ENCODE data around the gene CTIF.

Gene CTIF

DNA sequence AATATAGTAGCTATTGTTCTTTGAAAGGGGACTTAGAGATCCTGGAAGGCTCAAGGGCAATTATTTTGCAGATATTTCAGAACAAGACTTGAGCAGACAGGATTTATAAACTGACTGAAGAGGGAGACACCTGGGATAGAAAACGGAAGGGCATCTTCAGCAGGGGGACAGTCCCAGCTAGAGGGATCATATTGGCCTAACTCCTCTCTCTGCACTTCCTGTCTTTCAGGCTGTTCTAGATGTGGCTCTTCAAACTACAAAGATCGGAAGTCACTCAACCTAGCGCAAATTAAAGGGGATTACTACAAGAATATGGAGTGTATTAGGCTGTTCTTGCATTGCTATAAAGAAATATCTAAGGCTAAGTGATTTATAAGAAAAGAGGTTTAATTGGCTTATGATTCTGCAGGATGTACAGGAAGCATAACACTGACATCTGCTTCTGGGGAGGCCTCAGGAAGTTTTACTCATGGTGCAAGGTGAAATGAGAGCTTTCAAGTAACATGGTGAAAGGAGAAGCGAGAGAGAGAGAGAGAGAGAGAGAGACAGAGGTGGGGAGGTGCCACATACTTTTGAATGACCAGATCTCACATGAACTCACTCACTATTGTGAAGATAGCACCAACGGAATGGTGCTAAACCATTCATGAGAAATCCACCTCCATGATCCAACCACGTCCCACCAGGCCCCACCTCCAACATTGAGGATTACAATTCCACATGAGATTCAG lies 5.3 kb upstream of the CTIF start:
- DNase-seq (ENCODE audit: low read depth in 2 of 3, low spot score in 1 of 3): no peak

DNA sequence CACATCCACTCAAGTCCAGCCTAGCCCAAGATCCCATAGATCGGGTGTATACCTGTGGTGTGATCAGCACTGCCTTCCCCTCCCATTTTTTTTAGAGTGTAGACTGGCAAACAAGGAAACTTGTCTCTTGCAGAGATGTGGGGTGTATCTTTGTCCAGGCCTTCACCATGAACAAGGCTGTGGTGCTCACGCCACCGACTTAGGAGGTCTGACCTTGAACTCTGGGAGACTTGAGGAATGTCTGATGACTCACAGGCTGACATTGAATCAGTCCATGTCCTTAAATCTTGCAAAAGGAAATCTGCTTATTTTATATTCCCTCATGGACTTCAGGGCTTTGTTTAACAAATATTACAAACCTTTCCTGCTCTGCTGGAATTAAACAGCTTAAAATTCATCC lies 4.5 kb upstream of the CTIF start:
- no peak for DNase-seq (ENCODE audit: low read depth in 2 of 3, low spot score in 1 of 3)

DNA sequence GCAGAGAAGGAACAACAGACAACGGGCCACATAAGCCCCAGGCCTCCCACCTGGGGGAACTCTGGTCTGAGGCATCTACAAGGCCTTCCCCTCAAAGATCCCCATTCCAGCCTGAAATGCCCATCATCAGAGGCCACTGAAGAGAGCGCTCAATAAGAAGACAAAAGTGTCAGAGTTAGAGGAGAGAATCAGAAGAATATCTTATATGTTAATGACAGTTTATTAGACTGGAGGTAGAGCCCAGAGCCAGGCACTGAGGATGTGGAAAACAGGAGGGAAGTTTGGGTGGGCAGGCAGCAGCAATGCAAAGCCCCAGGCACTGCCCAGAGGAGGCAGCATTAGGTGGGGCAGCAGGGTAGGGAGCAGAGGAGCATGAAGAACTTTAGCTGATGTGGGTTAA lies 2.9 kb upstream of the CTIF start:
- DNase-seq (ENCODE audit: low read depth in 2 of 3, low spot score in 1 of 3): no peak

DNA sequence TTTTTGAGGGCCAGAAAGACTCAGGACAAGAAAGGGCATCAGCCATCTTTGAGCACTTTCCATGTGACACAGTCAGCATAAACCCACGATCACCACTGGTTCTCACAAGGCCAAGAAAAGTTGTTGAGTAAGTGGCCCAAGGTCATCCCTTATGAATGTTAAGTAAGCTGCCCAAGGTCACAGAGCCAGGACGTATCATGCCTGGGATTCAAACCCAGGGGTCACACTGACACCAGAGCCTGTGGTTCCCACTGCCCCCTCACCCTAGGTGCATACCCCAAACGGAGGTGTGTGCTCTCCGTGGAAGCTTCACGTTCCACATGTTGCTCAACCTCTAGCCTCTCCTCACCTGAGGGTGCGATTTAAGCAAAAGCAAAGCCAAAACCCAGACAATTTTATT lies 2.3 kb upstream of the CTIF start:
- DNase-seq (ENCODE audit: low read depth in 2 of 3, low spot score in 1 of 3): no peak

DNA sequence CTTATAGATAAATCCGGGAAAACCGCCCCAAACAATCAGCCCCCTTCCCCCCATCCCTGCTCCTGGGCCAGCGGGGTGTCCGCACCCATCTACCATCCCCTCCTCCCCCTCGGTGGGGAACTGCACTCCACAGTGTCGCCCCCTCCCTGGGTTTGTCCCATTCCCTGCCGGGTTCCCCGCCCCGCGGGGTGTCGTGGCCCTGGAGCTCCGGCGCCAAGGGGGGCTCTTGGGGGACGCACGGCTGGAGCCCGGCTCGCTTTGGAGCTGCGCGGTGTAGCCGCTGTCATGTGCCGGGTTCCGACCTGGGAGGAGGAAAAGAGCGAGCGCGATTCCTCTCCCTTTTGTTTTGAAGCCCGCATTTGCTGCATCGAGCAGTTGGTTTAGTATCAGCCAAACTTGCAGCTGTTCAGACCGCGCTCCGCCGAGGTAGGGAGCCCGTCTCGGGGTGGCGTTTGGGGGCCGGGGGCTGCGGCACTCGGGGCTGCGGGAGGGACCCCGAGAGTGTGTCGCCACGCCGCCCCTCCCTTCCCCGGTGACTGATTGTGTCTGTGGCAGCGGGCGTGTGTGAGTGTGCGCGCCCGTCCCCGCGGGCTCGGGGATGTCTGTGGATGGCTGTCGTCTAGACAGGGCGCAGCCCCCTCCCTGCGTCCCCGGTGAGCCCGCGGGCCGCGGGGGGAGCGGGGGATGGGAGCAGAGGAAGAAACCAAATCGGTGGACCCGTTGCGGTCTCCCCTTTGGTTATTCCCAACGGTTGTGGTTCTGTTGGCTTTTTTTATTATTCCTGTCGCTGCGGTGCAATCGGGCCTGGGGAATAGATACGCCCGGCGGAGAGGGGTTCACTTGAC lies 797 bp downstream of the CTIF start:
- DNase-seq (ENCODE audit: low read depth in 2 of 3, low spot score in 1 of 3): no peak

DNA sequence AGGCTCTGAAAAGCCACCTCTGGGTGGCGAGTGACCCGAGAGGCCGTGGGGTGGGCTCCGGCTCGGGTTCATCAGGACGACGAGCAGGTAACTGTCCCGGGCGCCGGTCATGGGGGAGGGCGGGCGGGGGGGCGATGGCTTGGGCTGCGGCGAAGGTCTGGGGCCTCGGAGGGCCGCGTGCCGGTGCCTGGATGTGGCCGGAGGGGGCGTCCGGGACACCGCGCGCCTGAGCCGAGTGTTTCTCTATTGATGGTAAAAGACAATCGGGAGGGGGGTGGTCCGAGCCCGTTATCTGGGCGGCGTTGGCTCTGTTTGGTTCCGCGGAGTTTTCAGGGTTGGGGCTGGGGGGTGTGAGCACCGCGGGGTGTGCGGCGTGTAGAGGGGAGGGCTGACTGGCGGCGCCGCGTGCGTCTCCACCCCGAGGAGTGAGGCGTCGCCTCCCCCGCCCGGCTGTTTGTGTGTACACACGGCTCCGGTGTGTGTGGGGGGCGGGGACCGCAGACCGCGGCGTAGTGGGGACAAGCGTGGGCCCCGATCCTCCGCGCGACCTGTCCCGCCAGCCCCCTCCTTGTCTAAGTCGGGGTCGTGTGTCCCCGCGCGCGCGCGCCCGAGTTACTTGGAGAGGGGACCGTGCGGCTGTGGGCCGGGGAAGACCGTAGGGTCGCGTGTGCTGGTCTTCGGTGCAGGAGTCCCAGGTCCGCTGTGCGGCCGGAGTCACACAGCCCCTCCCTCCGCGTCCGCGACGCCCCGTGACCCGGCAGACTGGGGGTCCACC lies 1.6 kb downstream of the CTIF start:
- DNase-seq (ENCODE audit: low read depth in 2 of 3, low spot score in 1 of 3): peak in 1 of 3 donors; percentile 15

DNA sequence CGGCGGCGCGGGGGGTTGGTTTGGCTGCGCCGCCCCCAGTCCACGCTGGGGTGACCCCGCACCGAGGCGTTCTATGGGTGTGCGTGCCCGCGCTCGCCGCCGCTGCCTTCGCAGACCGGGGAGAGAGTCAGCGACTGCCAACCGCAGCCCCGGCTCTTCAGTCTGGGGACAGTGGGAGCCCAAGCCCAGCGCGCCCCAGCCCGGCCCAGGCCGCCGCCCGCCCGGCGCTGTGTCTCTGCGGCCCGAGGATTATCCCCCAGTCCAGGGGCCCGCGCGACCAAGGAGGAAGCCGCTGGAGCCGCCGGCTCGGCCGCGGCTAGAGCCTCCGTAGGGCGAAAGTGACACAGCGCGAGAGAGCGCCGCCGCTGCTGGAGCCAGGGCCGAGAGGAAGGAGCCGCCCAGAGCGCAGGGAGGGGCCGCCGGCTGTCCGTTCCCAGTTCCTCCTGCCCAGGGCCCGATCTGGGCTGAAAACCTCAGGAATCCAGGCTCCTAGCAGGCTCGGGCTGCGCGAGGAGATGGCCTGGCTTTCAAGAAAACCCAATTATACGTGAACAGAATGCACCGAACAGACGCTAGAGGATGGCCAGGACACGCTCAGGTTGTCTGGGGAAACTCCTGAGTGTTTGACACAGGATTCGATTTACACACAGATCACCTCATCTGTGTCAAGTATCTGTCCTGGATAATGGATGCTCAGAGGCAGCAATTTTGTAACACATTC lies 2.4 kb downstream of the CTIF start:
- no peak for DNase-seq (ENCODE audit: low read depth in 2 of 3, low spot score in 1 of 3)

DNA sequence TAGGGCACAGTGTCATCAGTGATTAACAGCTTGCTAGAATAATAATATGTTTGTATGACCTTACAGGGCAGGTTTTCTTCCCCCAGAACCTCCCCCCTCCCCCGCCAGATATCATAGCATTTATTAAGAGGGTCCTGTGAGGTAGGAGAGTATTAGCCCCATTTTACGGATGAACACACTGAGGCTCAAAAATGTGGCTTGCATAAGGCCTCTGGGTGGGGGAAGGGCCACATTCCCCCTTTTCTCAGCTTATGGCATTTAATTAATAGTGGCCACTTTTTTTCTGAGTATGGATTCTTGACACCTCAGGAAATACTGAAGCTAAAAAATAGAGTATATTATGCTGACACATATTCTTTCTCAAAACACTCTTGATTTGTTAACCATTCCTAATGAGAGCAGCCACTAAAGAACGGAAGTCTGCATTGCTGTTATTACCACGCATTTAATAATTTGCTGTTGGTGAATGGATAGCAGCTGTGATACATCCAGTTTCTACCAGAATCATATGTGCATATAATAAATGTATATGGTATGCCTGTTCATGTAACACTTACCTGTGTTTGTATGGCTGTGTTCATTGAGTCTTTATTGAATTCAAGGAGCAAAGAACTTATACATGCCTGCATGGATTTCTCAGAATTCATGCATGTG lies 3.0 kb downstream of the CTIF start:
- no peak for DNase-seq (ENCODE audit: low read depth in 2 of 3, low spot score in 1 of 3)

DNA sequence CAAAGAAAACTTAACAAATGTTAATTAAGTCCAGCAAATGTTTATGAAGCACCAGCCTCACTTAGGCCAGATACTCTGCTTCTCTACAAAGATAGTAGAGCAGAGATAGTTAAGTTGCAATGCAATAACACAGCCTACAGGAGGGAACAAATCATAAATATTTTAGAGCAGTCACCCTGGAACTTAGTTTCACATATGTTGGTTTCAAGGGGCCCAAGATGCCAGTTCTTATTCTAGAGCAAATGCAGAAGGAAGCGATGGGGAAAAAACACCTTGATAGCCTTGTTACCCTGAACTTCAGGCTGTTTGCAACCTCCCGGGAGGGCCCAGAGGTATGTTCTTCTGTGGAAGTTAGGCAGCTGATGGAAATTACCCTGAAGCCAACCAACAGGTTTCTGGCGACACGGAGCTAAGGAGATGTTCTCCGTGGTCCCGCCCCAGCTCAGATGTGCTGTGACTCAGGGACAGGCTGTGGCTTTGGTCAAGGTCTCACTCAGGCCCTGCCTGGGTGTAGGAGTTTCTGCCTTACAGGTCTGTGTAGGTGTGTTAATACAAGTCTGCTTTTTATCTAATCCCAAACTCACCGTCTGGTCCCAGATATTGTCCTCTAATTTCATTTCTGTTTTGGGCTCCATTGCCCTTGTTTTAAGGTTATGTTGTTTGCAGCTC lies 3.8 kb downstream of the CTIF start:
- no peak for DNase-seq (ENCODE audit: low read depth in 2 of 3, low spot score in 1 of 3)

DNA sequence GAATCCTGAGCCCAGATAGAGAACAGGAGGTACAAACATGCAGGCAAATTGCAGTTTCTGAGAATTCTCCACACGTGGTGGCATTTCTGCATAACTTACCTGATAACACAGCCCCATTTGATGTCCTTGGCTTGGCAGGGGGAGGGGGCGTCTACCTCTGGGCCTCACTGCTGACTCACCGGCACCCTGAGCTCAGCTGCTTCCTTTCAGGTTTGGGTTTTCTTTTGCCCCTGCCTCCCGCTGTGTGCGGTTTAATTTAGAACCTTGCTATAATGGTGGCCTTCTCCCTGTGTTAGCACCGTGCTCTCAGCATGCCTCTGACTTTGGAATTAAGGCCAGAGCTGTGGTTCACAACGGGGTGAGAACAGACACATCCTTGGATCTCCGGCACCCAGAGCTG lies 4.4 kb downstream of the CTIF start:
- DNase-seq (ENCODE audit: low read depth in 2 of 3, low spot score in 1 of 3): no peak

DNA sequence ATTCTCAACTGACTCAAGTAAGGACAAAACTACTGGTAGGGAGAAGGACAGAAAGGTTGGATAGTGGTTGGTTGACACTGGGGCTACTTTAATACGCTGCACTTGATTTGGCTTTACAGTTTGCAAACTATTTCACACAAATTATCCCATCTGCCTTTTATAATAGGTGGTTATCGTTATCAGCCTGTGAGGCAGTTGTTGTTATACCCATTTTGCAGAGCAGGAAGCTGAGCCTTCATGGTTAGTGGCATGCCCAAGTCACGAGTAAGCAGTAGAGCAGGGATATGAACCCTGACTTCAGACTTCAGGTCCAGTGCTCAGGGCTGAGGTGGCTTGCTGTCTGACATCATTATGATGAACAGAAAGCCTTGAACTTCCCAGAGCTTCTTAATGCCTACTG lies 5.3 kb downstream of the CTIF start:
- DNase-seq (ENCODE audit: low read depth in 2 of 3, low spot score in 1 of 3): no peak

DNA sequence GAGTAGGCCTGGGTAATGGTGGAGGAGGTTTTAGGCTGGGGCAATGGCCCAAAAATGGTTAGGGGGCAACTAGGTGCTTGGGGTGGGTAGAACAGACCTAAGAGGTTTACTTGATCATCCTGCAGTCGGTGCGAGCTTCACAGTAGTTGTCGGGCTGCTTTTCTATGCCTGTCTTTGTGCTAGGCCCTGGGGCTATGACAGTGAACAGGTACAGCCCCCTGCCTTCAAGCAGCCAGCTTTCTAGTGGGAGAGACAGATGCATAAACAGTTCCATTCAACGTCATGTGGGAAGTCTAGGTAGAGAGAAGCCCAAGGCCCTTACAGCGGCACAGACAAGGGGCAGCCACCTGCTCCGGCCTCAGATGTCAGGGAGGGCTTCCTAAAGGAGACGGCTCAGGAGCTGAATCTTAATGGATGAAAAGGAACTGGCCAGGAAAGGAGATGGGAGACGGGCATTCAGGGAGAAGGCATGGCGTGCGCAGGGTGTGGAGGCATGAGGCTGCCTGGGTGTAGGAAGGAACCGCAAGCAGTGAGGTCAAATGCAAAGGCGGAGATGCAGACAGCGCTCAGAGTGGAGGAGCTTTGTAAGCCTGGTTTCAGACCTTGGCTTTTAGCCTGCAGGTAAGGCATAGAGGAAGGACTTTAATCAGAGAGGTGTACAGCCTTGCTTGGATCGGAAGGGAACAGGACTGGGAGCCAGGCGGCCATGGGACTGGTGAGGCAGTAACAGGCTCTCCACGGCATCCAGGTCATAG lies 6.0 kb downstream of the CTIF start:
- DNase-seq (ENCODE audit: low read depth in 2 of 3, low spot score in 1 of 3): no peak

DNA sequence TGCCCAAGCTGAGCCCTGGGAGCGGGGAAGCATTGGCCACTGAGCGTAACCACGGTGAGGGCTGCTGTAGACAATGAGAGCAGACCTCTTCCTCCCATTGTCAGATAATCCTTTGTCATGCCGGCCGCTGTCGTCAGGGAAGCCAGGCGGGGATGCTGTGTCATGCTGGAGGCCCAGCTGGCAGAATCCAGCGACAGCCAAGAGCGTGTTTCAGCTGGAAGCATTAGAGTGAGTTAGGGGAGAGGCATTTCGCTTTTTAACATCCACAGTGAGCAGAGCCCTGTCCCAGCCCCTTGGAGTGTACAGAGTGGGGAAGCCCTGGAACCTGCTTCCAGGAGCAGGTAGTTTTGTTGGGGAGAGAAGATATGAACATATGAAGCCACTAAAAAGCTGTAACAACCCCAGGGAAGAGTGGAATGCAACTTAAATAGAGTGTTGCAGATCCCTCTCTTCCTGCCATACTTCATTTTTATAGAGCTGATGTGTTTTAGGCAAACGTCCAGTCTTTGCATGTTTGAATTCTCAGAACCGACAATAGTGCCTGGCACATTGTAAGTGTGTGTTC lies 7.0 kb downstream of the CTIF start:
- DNase-seq (ENCODE audit: low read depth in 2 of 3, low spot score in 1 of 3): no peak

DNA sequence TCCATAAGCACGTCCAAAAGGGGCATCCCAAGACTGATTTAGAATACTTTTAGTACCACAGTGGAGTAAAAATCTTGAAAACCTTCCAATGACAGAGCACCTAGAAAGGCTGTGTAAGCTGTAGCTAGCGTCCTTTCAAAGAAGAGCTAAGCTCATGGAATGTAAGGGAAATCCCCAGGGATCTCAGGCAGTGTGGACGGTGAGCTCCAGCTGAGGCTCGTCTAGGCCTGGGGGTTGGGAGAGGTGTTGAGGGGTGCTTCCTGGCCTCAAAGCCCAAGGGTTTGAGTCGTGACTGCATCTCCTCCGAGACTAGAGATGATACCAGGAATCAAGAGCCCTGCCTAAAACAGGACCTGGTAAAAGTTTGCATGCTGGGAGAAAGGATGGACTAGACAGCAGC lies 7.6 kb downstream of the CTIF start:
- DNase-seq (ENCODE audit: low read depth in 2 of 3, low spot score in 1 of 3): no peak

DNA sequence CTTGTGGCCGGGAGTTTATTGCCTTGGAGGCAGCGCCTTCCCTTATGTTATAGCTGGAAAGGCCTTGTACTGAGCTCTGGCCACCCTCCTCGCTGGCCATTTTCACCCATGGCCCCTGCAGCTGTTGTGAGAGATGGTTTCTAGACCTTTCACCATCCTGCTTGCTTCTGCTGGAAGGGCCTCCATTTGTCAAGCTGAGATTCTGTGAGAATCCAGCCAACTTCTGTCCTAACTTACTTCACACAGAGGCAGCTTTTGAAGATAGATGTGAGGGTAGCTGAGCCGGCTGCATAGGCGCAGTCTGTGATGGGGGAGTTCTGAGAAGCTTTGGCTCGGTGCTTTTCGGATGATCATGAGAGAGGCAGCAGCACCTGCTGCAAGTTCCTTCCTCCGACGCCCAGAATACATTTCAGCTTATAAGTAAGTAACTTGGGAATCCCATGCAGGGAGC lies 8.7 kb downstream of the CTIF start:
- DNase-seq (ENCODE audit: low read depth in 2 of 3, low spot score in 1 of 3): no peak

DNA sequence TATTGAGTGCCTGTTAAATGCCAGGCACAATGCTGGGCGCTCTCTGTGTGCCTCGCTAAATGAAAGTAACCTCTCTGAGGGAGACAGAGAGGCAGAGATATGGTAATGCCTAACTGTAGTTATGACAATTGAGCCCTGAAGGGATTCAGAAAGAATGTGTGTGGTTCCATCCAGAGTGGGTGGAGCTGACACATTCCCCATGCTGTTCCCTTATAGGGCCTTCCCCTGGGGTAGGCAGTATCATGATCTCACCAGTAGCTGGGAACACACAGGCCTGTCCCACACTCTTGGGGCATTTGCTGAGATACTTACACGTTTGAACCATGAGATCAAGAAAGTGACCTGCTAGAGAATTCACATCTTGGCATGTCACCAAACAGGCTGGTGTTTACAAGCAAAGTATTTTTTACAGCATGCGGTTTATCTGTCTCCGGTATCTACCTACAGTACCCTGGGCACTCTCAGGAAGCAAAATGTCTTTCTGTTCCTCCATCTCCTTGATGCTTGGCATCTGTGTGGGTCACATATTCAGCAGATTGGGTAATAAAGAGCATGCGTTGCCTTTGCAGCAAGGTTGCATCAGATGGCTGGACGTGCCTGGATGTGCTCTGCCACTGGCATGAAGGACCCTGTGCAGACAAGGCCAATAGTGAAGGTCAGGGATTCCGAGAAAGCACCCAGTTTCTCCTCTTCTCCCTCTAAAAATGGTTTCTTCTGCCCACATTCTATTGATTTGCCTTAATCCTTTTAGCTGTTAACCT lies 9.4 kb downstream of the CTIF start:
- DNase-seq (ENCODE audit: low read depth in 2 of 3, low spot score in 1 of 3): no peak

DNA sequence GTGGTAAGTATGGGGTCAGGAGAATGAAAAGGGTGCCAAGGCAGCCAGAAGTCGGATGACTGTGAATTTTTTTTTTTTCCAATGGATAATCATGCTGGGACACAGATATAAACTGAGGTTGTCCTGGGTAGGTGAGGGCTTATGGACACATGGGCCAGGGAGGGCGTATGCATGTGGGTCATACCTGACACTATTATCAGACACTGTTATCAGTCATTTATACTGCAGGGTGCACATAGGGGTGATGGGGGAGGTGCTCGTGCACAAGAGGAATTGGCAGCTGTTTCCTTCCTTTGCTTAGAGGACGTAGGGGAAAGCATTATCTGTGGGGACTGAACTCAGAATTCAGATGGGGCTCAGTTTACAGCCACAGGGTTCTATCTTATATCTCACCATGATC lies 10.1 kb downstream of the CTIF start:
- DNase-seq (ENCODE audit: low read depth in 2 of 3, low spot score in 1 of 3): no peak

DNA sequence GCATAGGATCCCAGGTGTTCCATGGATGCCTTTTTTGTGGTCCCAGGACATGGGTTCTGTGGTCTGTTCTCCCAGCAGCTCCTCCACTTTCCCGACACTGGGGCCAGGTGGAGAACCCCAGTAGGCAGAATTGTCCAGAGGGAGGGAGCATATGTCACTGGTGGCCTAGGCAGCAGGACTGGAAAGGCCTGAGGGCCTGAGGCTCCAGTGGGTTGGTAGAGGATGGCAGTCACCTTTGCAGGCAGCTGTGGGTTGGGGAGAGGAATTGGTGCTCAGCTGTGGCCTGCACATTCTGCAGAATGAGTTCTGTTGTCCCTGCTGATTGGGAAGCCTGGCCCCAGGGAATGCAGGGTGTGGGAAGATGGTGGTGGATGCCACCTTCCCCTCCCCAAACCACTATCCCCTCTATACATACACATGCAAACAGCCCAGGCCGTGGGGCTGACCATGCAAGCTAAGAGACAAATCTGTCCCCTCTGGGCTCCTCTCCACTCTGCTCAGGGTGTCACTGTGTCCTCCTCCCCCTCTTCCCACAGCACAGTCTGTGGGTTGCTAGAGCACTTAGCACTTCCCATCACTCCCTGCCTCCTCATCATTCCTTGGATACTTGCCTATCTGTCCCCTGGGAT lies 11.4 kb downstream of the CTIF start:
- no peak for DNase-seq (ENCODE audit: low read depth in 2 of 3, low spot score in 1 of 3)

Measured in stimulated activated CD4-positive, alpha-beta T cell treated with anti-CD3 and anti-CD28 coated beads, Interleukin-12 subunit alpha, Interleukin-12 subunit beta, amount 100 ng/mL, for 48 hours (primary cell).